HCT116 (cell line): Measurements from ENCODE around the gene RIMS1.

Experiments
- CTCF ChIP-seq, 3 experiments: fragments of 200-600 bp in 1 of 3; sonication (generic) in 1 of 3; IDR thresholded peaks in 2 of 3; conservative IDR thresholded peaks in 1 of 3; 2 replicates each; pipeline ENCODE4 v1.5.1; 2012 to 2017; ENCODE audit warnings: low read depth in 2 of 3, low read length in 2 of 3, antibody characterized with exemption in 1 of 3, borderline replicate concordance in 1 of 3, control low read depth in 1 of 3, mild to moderate bottlenecking in 1 of 3, mixed read lengths in 1 of 3, mixed run types in 1 of 3, moderate library complexity in 1 of 3; ENCODE audit not compliant: insufficient read depth in 1 of 3
- EGR1 ChIP-seq: IDR thresholded peaks from 2 replicates; pipeline ENCODE4 v1.6.1; 2012; ENCODE audit warnings: low read depth
- EZH2 ChIP-seq: fragments of 200-600 bp; sonication (generic); IDR thresholded peaks from 2 replicates; pipeline ENCODE4 v1.6.1; 2017; ENCODE audit warnings: antibody characterized with exemption, mixed run types
- MAX ChIP-seq: IDR thresholded peaks from 2 replicates; pipeline ENCODE4 v1.6.1; 2012
- POLR2A ChIP-seq: IDR thresholded peaks from 2 replicates; pipeline ENCODE4 v1.7.0; 2011; ENCODE audit warnings: borderline replicate concordance; ENCODE audit not compliant: insufficient read depth, insufficient read length; ENCODE audit errors: extremely low read depth
- POLR2AphosphoS5 ChIP-seq: IDR thresholded peaks from 2 replicates; pipeline ENCODE4 v1.6.1; 2011; ENCODE audit warnings: mild to moderate bottlenecking, low read depth, low read length, moderate library complexity
- REST ChIP-seq: IDR thresholded peaks from 2 replicates; pipeline ENCODE4 v1.6.1; 2012; ENCODE audit warnings: low read depth
- YY1 ChIP-seq: IDR thresholded peaks from 2 replicates; pipeline ENCODE4 v1.6.1; 2011; ENCODE audit warnings: low read length, low read depth, moderate library complexity, mild to moderate bottlenecking; ENCODE audit not compliant: insufficient replicate concordance; ENCODE audit errors: extremely low read depth
- ZBTB33 ChIP-seq: IDR thresholded peaks from 2 replicates; pipeline ENCODE4 v1.6.1; 2011; ENCODE audit warnings: mild to moderate bottlenecking, low read length, moderate library complexity; ENCODE audit not compliant: insufficient replicate concordance; ENCODE audit errors: extremely low read depth
- ZFX ChIP-seq: fragments of 450-650 bp; IDR thresholded peaks from 2 replicates; pipeline ENCODE4 v1.6.1; 2017
- ZNF274 ChIP-seq: fragments of 200-500 bp; sonication (Bioruptor generic); IDR thresholded peaks from 2 replicates; pipeline ENCODE4 v1.6.1; 2014; ENCODE audit warnings: mild to moderate bottlenecking, low read depth, low read length, inconsistent platforms
- TF ChIP-seq, protein P1 (sequence below): IDR thresholded peaks from 2 replicates; pipeline ENCODE4 v1.6.1; 2012

- TF ChIP-seq ZFX: no peak
- TF ChIP-seq CTCF (IDR thresholded peaks at IDR 0.05 in 2 of 3, conservative IDR thresholded peaks at IDR 0.05 in 1 of 3; ENCODE audit: borderline replicate concordance in 1 of 3, insufficient read depth in 1 of 3, low read depth in 2 of 3, low read length in 2 of 3): no peak
- no peak for TF ChIP-seq EZH2
- TF ChIP-seq, protein P1, sequence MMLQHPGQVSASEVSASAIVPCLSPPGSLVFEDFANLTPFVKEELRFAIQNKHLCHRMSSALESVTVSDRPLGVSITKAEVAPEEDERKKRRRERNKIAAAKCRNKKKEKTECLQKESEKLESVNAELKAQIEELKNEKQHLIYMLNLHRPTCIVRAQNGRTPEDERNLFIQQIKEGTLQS: no peak
- TF ChIP-seq YY1: no peak
- TF ChIP-seq MAX: no peak
- TF ChIP-seq POLR2AphosphoS5: no peak
- no peak for TF ChIP-seq ZBTB33
- no peak for TF ChIP-seq POLR2A
- TF ChIP-seq EGR1: no peak
- TF ChIP-seq ZNF274: no peak
- no peak for TF ChIP-seq REST
These were observed 195.5 kb downstream of the RIMS1 start for GRCh38 chr6:72081871-72082270.
